ENCODE data around the gene PRXL2C. TPM values are rescaled to one million over a fixed set of nuclear protein-coding genes. Genes with fewer than 3 reads are reported as not detected.

Gene PRXL2C
- total and polyA plus RNA-seq, 2 donors: 4.7 to 10.6 TPM

DNA sequence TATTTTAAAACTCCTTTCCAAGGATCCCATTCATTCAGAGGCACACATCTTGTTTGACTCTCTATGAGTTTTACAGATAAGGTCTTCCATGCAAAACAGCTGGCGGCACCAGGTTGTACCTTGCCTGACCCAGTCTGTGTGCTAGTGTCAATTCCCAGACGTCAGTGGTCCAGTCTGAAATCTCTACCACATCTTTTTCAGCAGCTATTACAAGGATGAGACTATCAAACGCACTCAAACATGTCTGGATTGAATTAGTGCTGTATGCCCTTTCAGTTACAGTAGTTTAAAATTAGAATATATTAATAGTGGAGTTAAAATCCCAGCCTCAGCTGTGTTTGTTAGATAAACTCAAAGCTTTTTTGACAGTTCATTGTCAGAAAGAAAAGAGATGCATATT lies 47.1 kb downstream of the PRXL2C start:
- no peak for DNase-seq (ENCODE audit: low read depth in 6 of 9, low spot score in 9 of 9)
- no peak overlapping the region for H3K4me3 ChIP-seq (ENCODE audit: low read length in 2 of 2)
- H3K27ac ChIP-seq (ENCODE audit: low read depth in 1 of 2, low read length in 1 of 2): no peak overlapping the region
- H3K27me3 ChIP-seq (ENCODE audit: control insufficient read depth in 2 of 2, insufficient read depth in 1 of 2, low read length in 1 of 2): peaks cover 0 to 6% of the 10 kb centered on the region in 2 donors
- no peaks in the 10 kb centered on the region for H3K36me3 ChIP-seq (ENCODE audit: control insufficient read depth in 2 of 2, insufficient read depth in 2 of 2, low read length in 1 of 2)
- no peaks in the 10 kb centered on the region for H3K9me3 ChIP-seq (ENCODE audit: control insufficient read depth in 2 of 2, insufficient read depth in 1 of 2, low read length in 1 of 2)
- no peaks in the 10 kb centered on the region for H3K4me1 ChIP-seq (ENCODE audit: control insufficient read depth in 2 of 2, insufficient read depth in 2 of 2, low read length in 2 of 2)
- 92% methylated on average over 3 of the region's 3 CpGs for WGBS

DNA sequence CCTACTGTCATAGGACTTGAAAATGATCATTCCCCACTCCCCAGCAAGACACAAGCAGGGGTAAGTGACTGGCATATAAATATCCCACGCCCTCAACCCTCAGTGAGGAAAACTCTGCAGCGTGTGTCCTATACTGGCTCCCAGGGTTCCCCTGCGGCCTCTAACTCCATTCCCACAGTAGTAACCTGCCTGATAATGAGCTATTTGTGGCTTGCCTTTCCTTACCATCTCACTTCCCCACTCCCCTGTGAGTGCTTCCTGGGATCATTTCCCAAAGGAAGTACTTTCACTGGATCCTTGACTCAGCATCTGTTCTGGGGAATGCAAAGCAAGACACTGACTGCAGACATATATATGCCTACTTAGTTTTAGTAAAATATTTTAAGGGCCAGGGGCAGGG lies 49.8 kb downstream of the PRXL2C start:
- Histone ChIP-seq H3K4me3 (ENCODE audit: low read length in 2 of 2) (no peak overlapping the region), H3K4me1 (ENCODE audit: control insufficient read depth in 2 of 2, insufficient read depth in 2 of 2, low read length in 2 of 2) (no peaks in the 10 kb centered on the region), H3K27me3 (ENCODE audit: control insufficient read depth in 2 of 2, insufficient read depth in 1 of 2, low read length in 1 of 2) (peaks cover 0 to 2% of the 10 kb centered on the region in 2 donors), H3K36me3 (ENCODE audit: control insufficient read depth in 2 of 2, insufficient read depth in 2 of 2, low read length in 1 of 2) (no peaks in the 10 kb centered on the region), H3K9me3 (ENCODE audit: control insufficient read depth in 2 of 2, insufficient read depth in 1 of 2, low read length in 1 of 2) (no peaks in the 10 kb centered on the region), H3K27ac (ENCODE audit: low read depth in 1 of 2, low read length in 1 of 2) (no peak overlapping the region)
- DNase-seq (ENCODE audit: low read depth in 6 of 9, low spot score in 9 of 9): no peak
- WGBS: 94% methylated on average over 3 of the region's 3 CpGs

- Histone ChIP-seq H3K4me1 (ENCODE audit: control insufficient read depth in 2 of 2, insufficient read depth in 2 of 2, low read length in 2 of 2) (no peaks in the 10 kb centered on the region), H3K27ac (ENCODE audit: low read depth in 1 of 2, low read length in 1 of 2) (no peak overlapping the region), H3K27me3 (ENCODE audit: control insufficient read depth in 2 of 2, insufficient read depth in 1 of 2, low read length in 1 of 2) (no peaks in the 10 kb centered on the region), H3K36me3 (ENCODE audit: control insufficient read depth in 2 of 2, insufficient read depth in 2 of 2, low read length in 1 of 2) (no peaks in the 10 kb centered on the region), H3K9me3 (ENCODE audit: control insufficient read depth in 2 of 2, insufficient read depth in 1 of 2, low read length in 1 of 2) (no peaks in the 10 kb centered on the region), H3K4me3 (ENCODE audit: low read length in 2 of 2) (no peak overlapping the region)
- no peak for DNase-seq (ENCODE audit: low read depth in 6 of 9, low spot score in 9 of 9)
- WGBS: 91% methylated on average over 3 of the region's 3 CpGs
Observed at GRCh38 chr9:96604004-96604319, 51.2 kb downstream of the PRXL2C start.

- no peaks in the 10 kb centered on the region for H3K9me3 ChIP-seq (ENCODE audit: control insufficient read depth in 2 of 2, insufficient read depth in 1 of 2, low read length in 1 of 2)
- no peak for DNase-seq (ENCODE audit: low read depth in 6 of 9, low spot score in 9 of 9)
- H3K36me3 ChIP-seq (ENCODE audit: control insufficient read depth in 2 of 2, insufficient read depth in 2 of 2, low read length in 1 of 2): no peaks in the 10 kb centered on the region
- no peak overlapping the region for H3K4me3 ChIP-seq (ENCODE audit: low read length in 2 of 2)
- no peaks in the 10 kb centered on the region for H3K27me3 ChIP-seq (ENCODE audit: control insufficient read depth in 2 of 2, insufficient read depth in 1 of 2, low read length in 1 of 2)
- H3K4me1 ChIP-seq (ENCODE audit: control insufficient read depth in 2 of 2, insufficient read depth in 2 of 2, low read length in 2 of 2): no peaks in the 10 kb centered on the region
- WGBS: 96% methylated on average over 8 of the region's 8 CpGs
- no peak overlapping the region for H3K27ac ChIP-seq (ENCODE audit: low read depth in 1 of 2, low read length in 1 of 2)
Observed at GRCh38 chr9:96603305-96604003, 51.7 kb downstream of the PRXL2C start.

DNA sequence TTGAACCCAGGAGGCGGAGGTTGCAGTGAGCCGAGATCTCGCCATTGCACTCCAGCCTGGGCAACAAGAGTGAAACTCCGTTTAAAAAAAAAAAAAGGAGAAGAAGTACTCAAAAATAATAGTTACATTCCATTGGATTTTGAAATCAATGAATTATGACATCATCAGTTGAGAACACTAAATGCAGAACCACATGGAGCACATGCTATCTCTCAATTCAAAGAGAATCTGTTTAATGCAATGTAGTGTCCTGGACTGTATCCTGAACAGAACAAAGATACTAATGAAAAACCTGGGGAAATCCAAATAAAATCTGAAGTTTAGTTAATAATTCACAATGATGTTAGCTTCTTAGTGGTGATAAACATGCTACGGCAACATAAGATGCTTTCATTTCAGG lies 55.8 kb downstream of the PRXL2C start:
- Histone ChIP-seq H3K36me3 (ENCODE audit: control insufficient read depth in 2 of 2, insufficient read depth in 2 of 2, low read length in 1 of 2) (no peaks in the 10 kb centered on the region), H3K4me1 (ENCODE audit: control insufficient read depth in 2 of 2, insufficient read depth in 2 of 2, low read length in 2 of 2) (no peaks in the 10 kb centered on the region), H3K27me3 (ENCODE audit: control insufficient read depth in 2 of 2, insufficient read depth in 1 of 2, low read length in 1 of 2) (no peaks in the 10 kb centered on the region), H3K27ac (ENCODE audit: low read depth in 1 of 2, low read length in 1 of 2) (no peak overlapping the region), H3K9me3 (ENCODE audit: control insufficient read depth in 2 of 2, insufficient read depth in 1 of 2, low read length in 1 of 2) (no peaks in the 10 kb centered on the region), H3K4me3 (ENCODE audit: low read length in 2 of 2) (no peak overlapping the region)
- DNase-seq (ENCODE audit: low read depth in 6 of 9, low spot score in 9 of 9): no peak
- 98% methylated on average over 5 of the region's 5 CpGs for WGBS

DNA sequence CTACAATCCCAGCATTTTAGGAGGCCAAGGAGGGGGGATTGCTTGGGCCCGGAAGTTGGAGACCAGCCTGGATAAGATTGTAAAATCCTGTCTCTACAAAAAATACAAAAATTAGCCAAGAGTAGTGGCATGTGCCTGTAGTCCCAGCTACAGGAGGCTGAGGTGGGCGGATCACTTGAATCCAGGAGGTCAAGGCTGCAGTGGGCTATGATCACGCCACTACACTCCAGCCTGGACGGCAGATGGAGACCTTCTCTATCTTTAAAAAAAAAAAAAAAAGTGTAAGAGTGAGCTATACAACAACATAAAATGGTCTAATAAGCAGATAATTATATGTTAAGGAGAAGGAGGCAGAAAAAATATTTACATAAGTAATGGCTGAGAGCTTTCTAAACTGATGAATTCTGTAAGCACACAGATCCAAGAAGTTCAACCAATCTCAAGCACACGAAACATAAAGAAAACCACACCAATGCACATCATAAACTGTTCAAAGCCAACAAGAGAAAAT lies 58.5 kb downstream of the PRXL2C start:
- DNase-seq (ENCODE audit: low read depth in 6 of 9, low spot score in 9 of 9): no peak
- Histone ChIP-seq H3K4me3 (ENCODE audit: low read length in 2 of 2) (no peak overlapping the region), H3K4me1 (ENCODE audit: control insufficient read depth in 2 of 2, insufficient read depth in 2 of 2, low read length in 2 of 2) (no peaks in the 10 kb centered on the region), H3K36me3 (ENCODE audit: control insufficient read depth in 2 of 2, insufficient read depth in 2 of 2, low read length in 1 of 2) (no peaks in the 10 kb centered on the region), H3K9me3 (ENCODE audit: control insufficient read depth in 2 of 2, insufficient read depth in 1 of 2, low read length in 1 of 2) (no peaks in the 10 kb centered on the region), H3K27ac (ENCODE audit: low read depth in 1 of 2, low read length in 1 of 2) (no peak overlapping the region), H3K27me3 (ENCODE audit: control insufficient read depth in 2 of 2, insufficient read depth in 1 of 2, low read length in 1 of 2) (no peaks in the 10 kb centered on the region)
- 95% methylated on average over 5 of the region's 5 CpGs for WGBS

Other genes starting within 250 kb of the PRXL2C start
- 12.1 TPM for gene ZNF367, start 236.9 kb downstream of the PRXL2C start, total RNA-seq
- gene ZNF367, start 236.9 kb downstream of the PRXL2C start, polyA plus RNA-seq: 4.3 TPM
- gene HABP4, start 205.1 kb downstream of the PRXL2C start, total RNA-seq: 3.4 TPM
- gene HABP4, start 205.1 kb downstream of the PRXL2C start, polyA plus RNA-seq: 13.7 TPM
- 4.8 TPM for gene CDC14B, start 35.5 kb downstream of the PRXL2C start, total RNA-seq
- 6.7 TPM for gene CDC14B, start 35.5 kb downstream of the PRXL2C start, polyA plus RNA-seq
- 14.1 TPM for gene ZNF510, start 122.8 kb upstream of the PRXL2C start, total RNA-seq
- gene ZNF510, start 122.8 kb upstream of the PRXL2C start, polyA plus RNA-seq: 4.4 TPM
- gene ZNF782, start 199.2 kb upstream of the PRXL2C start, total RNA-seq: 5.2 TPM
- 2.8 TPM for gene ZNF782, start 199.2 kb upstream of the PRXL2C start, polyA plus RNA-seq